Measurements from ENCODE around the gene SYT11. TPM values are rescaled to one million over a fixed set of nuclear protein-coding genes. Genes with fewer than 3 reads are reported as not detected.

SYT11 gene
- total RNA-seq, 1 donor from 2014 or later: 4.9 TPM

DNA sequence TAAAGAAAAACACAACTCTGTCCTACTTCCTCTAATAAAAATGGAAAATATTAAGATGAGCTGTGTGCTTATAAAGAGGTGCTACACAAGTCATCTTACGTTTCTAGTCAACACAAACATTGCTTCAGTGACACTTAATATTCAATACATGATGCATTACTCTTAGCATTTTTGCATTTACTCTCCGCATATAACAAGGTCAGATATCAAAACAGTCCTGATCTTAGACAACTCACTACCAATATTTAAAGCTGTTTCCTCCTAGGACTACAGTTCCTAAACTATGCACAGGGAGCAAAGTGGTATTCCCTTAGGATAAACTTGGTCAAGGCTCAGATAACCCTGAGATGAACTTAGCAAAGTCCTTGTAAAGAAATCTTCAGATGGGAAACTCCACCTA is 39.5 kb downstream of the SYT11 start:
- no peaks in the 10 kb centered on the region for H3K27me3 Mint-ChIP-seq (ENCODE audit: low read depth)
- DNase-seq (ENCODE audit: low spot score): no peak
- peaks cover 2% of the 10 kb centered on the region for H3K4me1 Mint-ChIP-seq (ENCODE audit: low read depth)
- H3K4me3 Mint-ChIP-seq (ENCODE audit: unreplicated experiment): no peak overlapping the region
- TF ChIP-seq, protein P1, sequence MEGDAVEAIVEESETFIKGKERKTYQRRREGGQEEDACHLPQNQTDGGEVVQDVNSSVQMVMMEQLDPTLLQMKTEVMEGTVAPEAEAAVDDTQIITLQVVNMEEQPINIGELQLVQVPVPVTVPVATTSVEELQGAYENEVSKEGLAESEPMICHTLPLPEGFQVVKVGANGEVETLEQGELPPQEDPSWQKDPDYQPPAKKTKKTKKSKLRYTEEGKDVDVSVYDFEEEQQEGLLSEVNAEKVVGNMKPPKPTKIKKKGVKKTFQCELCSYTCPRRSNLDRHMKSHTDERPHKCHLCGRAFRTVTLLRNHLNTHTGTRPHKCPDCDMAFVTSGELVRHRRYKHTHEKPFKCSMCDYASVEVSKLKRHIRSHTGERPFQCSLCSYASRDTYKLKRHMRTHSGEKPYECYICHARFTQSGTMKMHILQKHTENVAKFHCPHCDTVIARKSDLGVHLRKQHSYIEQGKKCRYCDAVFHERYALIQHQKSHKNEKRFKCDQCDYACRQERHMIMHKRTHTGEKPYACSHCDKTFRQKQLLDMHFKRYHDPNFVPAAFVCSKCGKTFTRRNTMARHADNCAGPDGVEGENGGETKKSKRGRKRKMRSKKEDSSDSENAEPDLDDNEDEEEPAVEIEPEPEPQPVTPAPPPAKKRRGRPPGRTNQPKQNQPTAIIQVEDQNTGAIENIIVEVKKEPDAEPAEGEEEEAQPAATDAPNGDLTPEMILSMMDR (IDR thresholded peaks at IDR 0.05): no peak
- H3K36me3 Mint-ChIP-seq (ENCODE audit: low read depth): peaks cover 27% of the 10 kb centered on the region
- H3K27ac Mint-ChIP-seq (ENCODE audit: unreplicated experiment): no peak overlapping the region
- H3K9me3 Mint-ChIP-seq (ENCODE audit: low read depth): no peaks in the 10 kb centered on the region

DNA sequence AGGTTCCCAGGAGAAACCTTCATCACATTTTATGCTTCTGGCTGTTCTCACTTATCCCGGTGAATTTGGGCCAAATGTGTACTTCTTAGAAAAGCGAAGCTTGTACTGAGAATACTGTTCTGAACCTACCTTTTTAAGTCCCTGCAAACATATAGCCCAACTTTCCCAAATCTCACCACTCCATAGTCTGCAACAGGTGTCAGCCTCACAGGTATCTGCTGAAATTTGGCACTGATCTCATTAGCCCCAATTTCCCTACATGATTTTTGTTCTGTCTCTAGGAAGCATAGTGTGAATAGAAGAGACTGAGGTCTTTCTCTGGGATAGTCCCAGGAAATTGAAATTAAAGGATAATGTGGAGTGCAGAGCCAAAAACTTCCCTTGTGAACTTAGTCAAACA is 40.3 kb downstream of the SYT11 start:
- H3K27me3 Mint-ChIP-seq (ENCODE audit: low read depth): no peaks in the 10 kb centered on the region
- H3K27ac Mint-ChIP-seq (ENCODE audit: unreplicated experiment): no peak overlapping the region
- H3K4me1 Mint-ChIP-seq (ENCODE audit: low read depth): no peaks in the 10 kb centered on the region
- H3K36me3 Mint-ChIP-seq (ENCODE audit: low read depth): peaks cover 34% of the 10 kb centered on the region
- no peaks in the 10 kb centered on the region for H3K9me3 Mint-ChIP-seq (ENCODE audit: low read depth)
- H3K4me3 Mint-ChIP-seq (ENCODE audit: unreplicated experiment): no peak overlapping the region
- TF ChIP-seq, protein P1 (IDR thresholded peaks at IDR 0.05): no peak
- no peak for DNase-seq (ENCODE audit: low spot score)

DNA sequence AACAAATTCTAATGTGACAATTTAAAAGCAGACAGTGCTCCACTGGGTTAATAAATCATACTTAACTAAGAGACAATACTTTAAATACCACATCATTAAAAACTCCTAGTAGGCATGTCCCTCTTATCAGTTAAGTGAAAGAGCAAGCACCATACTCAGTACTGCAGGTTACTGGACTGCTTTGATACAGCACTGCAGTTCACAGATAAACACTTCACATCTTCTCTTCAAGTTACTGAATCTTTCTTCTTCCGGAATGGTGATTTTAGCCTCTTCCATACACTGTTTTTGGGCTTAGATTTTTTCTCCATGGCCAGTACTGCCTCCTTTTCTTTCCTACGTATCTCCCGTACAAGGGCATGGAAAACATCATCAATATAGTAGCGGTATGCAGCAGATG is 40.8 kb downstream of the SYT11 start:
- H3K36me3 Mint-ChIP-seq (ENCODE audit: low read depth): peaks cover 35% of the 10 kb centered on the region

DNA sequence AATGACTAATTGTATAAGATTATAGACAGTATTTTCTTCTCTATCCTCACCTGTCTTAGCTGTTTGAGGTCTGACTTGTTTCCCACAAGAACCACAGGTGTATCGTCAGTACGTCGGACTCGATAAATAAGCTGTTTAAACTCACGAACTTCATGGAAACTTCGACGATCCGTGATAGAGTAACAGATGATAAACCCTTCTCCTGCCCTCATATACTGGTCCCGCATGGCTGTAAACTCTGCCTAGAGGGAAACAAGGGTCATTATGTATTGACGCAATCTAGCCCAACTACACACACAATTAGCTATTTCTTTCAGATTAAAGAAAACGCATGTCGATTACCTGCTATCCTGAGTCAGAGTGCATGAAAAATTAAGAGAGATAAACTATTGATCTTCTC is 44.9 kb downstream of the SYT11 start:
- peaks cover 2% of the 10 kb centered on the region for H3K4me1 Mint-ChIP-seq (ENCODE audit: low read depth)
- H3K27ac Mint-ChIP-seq (ENCODE audit: unreplicated experiment): no peak overlapping the region
- peaks cover 29% of the 10 kb centered on the region for H3K36me3 Mint-ChIP-seq (ENCODE audit: low read depth)
- H3K27me3 Mint-ChIP-seq (ENCODE audit: low read depth): no peaks in the 10 kb centered on the region
- H3K9me3 Mint-ChIP-seq (ENCODE audit: low read depth): no peaks in the 10 kb centered on the region
- TF ChIP-seq, protein P1 (IDR thresholded peaks at IDR 0.05): no peak
- DNase-seq (ENCODE audit: low spot score): no peak
- no peak overlapping the region for H3K4me3 Mint-ChIP-seq (ENCODE audit: unreplicated experiment)

More for the DNA sequence above, 40.8 kb downstream of the SYT11 start:
- TF ChIP-seq, protein P1 (IDR thresholded peaks at IDR 0.05): no peak
- no peaks in the 10 kb centered on the region for H3K9me3 Mint-ChIP-seq (ENCODE audit: low read depth)
- H3K4me1 Mint-ChIP-seq (ENCODE audit: low read depth): no peaks in the 10 kb centered on the region
- DNase-seq (ENCODE audit: low spot score): no peak
- H3K4me3 Mint-ChIP-seq (ENCODE audit: unreplicated experiment): no peak overlapping the region
- H3K27me3 Mint-ChIP-seq (ENCODE audit: low read depth): no peaks in the 10 kb centered on the region
- H3K27ac Mint-ChIP-seq (ENCODE audit: unreplicated experiment): no peak overlapping the region

DNA sequence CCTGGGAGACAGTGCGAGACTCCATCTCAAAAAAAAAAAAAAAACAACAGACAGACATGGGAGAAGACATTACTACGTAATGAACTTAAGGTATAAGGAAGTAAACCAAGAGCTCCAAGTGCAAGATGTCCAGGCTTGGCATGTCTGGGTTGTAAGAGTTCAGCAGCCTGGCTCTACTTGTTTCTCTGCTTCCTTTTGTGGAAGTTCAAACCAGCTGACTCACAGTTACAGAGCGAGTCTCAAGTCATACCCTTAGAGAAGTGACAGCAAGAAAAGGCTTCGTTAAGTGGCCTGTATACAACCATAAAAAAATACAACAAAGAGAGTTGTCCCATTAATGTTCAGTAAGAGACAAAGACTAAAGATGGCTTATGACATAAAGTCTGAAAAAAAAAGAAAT is 50.5 kb downstream of the SYT11 start:
- H3K4me3 Mint-ChIP-seq (ENCODE audit: unreplicated experiment): peak overlapping the region; percentile 87
- DNase-seq (ENCODE audit: low spot score): no peak
- peaks cover 14% of the 10 kb centered on the region for H3K36me3 Mint-ChIP-seq (ENCODE audit: low read depth)
- H3K27ac Mint-ChIP-seq (ENCODE audit: unreplicated experiment): peak overlapping the region; percentile 99
- peaks cover 28% of the 10 kb centered on the region for H3K4me1 Mint-ChIP-seq (ENCODE audit: low read depth)
- TF ChIP-seq, protein P1 (IDR thresholded peaks at IDR 0.05): no peak
- no peaks in the 10 kb centered on the region for H3K27me3 Mint-ChIP-seq (ENCODE audit: low read depth)
- H3K9me3 Mint-ChIP-seq (ENCODE audit: low read depth): no peaks in the 10 kb centered on the region
